NK-92 treated with Interleukin-12 subunit alpha and Interleukin-12 subunit beta, amount 100 ng/mL, for 24 hours (cell line): Measurements from ENCODE around the gene TXNDC15.

Source experiments
- DNase-seq: peaks from one replicate; lab custom pipeline; 2025; lab: John Stamatoyannopoulos, UW

TXNDC15 gene

GRCh38 chr5:134920848-134921575 is 46.8 kb downstream of the TXNDC15 start:
- no peak for DNase-seq

- DNase-seq, result no peak
Measured at GRCh38 chr5:134932508-134932907, 58.3 kb downstream of the TXNDC15 start.

- DNase-seq, result no peak
Measured at GRCh38 chr5:134934202-134934601, 60.0 kb downstream of the TXNDC15 start.

- DNase-seq, result no peak
Measured at GRCh38 chr5:134935711-134936602, 61.8 kb downstream of the TXNDC15 start.

GRCh38 chr5:134937526-134937925 is 63.4 kb downstream of the TXNDC15 start:
- DNase-seq, result no peak

GRCh38 chr5:134938030-134938429 is 63.9 kb downstream of the TXNDC15 start:
- DNase-seq, result no peak

- DNase-seq, result no peak
Measured at GRCh38 chr5:134939500-134939899, 65.3 kb downstream of the TXNDC15 start.

GRCh38 chr5:134943547-134943946 is 69.4 kb downstream of the TXNDC15 start:
- DNase-seq, result no peak

GRCh38 chr5:134944630-134945029 is 70.5 kb downstream of the TXNDC15 start:
- no peak for DNase-seq

GRCh38 chr5:134945041-134945440 is 70.9 kb downstream of the TXNDC15 start:
- DNase-seq, result no peak

- no peak for DNase-seq
Measured at GRCh38 chr5:134948911-134949310, 74.7 kb downstream of the TXNDC15 start.

GRCh38 chr5:134949316-134949715 is 75.1 kb downstream of the TXNDC15 start:
- no peak for DNase-seq
